Endothelial cell of umbilical vein (primary cell): ENCODE measurements around the gene DMBT1. TPM values are rescaled to one million over a fixed set of nuclear protein-coding genes. Genes with fewer than 3 reads are reported as not detected.

Experiments
- BruUV-seq: library from RNA; stranded (reverse); fragments of 400-500 nt; replicated peaks from 2 replicates; lab custom pipeline; 2021; lab: Mats Ljungman, UMichigan
- CTCF ChIA-PET: fragments of 300-600, 350-600 bp; sonication (Branson Sonifier 250); formaldehyde crosslinking; loops from one replicate; lab custom pipeline; 2021; ENCODE audit warnings: antibody characterized with exemption, inconsistent platforms; lab: Charles Lee
- POLR2A ChIA-PET: fragments of 300-600, 350-600 bp; sonication (Branson Sonifier 250); formaldehyde crosslinking; loops from one replicate; lab custom pipeline; 2021; ENCODE audit warnings: antibody characterized with exemption, inconsistent platforms; lab: Charles Lee
- DNase-seq: peaks from one replicate; pipeline ENCODE4 v3.0.0-alpha.2; 2011; ENCODE audit warnings: low read depth, low spot score
- FAIRE-seq: peaks from 2 replicates; lab custom pipeline; 2011; peaks lifted over from hg19 to GRCh38; lab: Jason Lieb, UNC
- H2AFZ ChIP-seq: 2 replicates; pipeline ENCODE4 v1.6.0; 2012; ENCODE audit warnings: low read depth, low read length, control low read depth, inconsistent platforms
- H3K27ac ChIP-seq: 2 replicates; pipeline ENCODE4 v1.5.1; 2011; ENCODE audit warnings: low read depth, mild to moderate bottlenecking, control low read depth, low read length, moderate library complexity; ENCODE audit not compliant: insufficient read depth
- H3K27me3 ChIP-seq, 2 experiments: 2 replicates each; pipeline versions ENCODE4 v1.6.0 to v1.6.1; 2011; ENCODE audit warnings: low read length in 2 of 2, mixed read lengths in 1 of 2; ENCODE audit not compliant: control insufficient read depth in 2 of 2, insufficient read depth in 2 of 2
- H3K36me3 ChIP-seq, 2 experiments: 2 replicates in 1 of 2; 3 replicates in 1 of 2; pipeline ENCODE4 v1.5.1; 2011; ENCODE audit warnings: low read length in 2 of 2, mild to moderate bottlenecking in 1 of 2, moderate library complexity in 1 of 2; ENCODE audit not compliant: control insufficient read depth in 2 of 2, insufficient read depth in 2 of 2; ENCODE audit errors: extremely low read depth in 1 of 2
- H3K4me1 ChIP-seq: 3 replicates; pipeline ENCODE4 v1.5.1; 2011; ENCODE audit warnings: mild to moderate bottlenecking, low read length; ENCODE audit not compliant: control insufficient read depth, insufficient read depth; ENCODE audit errors: extremely low read depth
- H3K4me2 ChIP-seq: 2 replicates; pipeline ENCODE4 v1.6.1; 2011; ENCODE audit warnings: low read length, control low read depth, mixed read lengths; ENCODE audit not compliant: insufficient read depth
- H3K4me3 ChIP-seq, 3 experiments: fragments of 200-600 bp in 1 of 3; sonication (generic), shearing (Covaris generic) in 1 of 3; replicated peaks in 1 of 3; 2 replicates each; pipeline ENCODE4 v1.5.1; 2011 to 2016; ENCODE audit warnings: control low read depth in 3 of 3, low read length in 3 of 3, mild to moderate bottlenecking in 2 of 3, inconsistent platforms in 1 of 3, low read depth in 1 of 3, moderate library complexity in 1 of 3; ENCODE audit not compliant: insufficient read depth in 1 of 3
- H3K79me2 ChIP-seq: 2 replicates; pipeline ENCODE4 v1.6.0; 2012; ENCODE audit warnings: low read length, inconsistent platforms; ENCODE audit not compliant: control insufficient read depth, insufficient read depth
- H3K9ac ChIP-seq: replicated peaks from 2 replicates; pipeline ENCODE3; 2011; ENCODE audit warnings: low read length, control low read depth; ENCODE audit not compliant: insufficient read depth; ENCODE audit errors: extremely low read depth
- H3K9me1 ChIP-seq: replicated peaks from 3 replicates; pipeline ENCODE4 v1.6.0; 2011; ENCODE audit warnings: mild to moderate bottlenecking, low read length; ENCODE audit not compliant: control insufficient read depth, insufficient read depth; ENCODE audit errors: extremely low read depth
- H3K9me3 ChIP-seq: replicated peaks from 2 replicates; pipeline ENCODE4 v1.5.1; 2012; ENCODE audit warnings: low read length, inconsistent platforms; ENCODE audit not compliant: control insufficient read depth, insufficient read depth
- H4K20me1 ChIP-seq: replicated peaks from 2 replicates; pipeline ENCODE3; 2011; ENCODE audit warnings: mild to moderate bottlenecking, low read length; ENCODE audit not compliant: control insufficient read depth, insufficient read depth; ENCODE audit errors: extremely low read depth
- EZH2 ChIP-seq: IDR thresholded peaks from 2 replicates; pipeline ENCODE4 v1.6.1; 2012; ENCODE audit warnings: borderline replicate concordance, low read depth, mild to moderate bottlenecking, moderate library complexity, low read length, inconsistent platforms; ENCODE audit not compliant: severe bottlenecking
- FOS ChIP-seq: IDR thresholded peaks from 2 replicates; pipeline ENCODE4 v1.6.1; 2011; ENCODE audit warnings: mild to moderate bottlenecking, low read length, moderate library complexity, borderline replicate concordance; ENCODE audit not compliant: insufficient read depth
- GATA2 ChIP-seq: IDR thresholded peaks from 2 replicates; pipeline ENCODE4 v1.7.0; 2011; ENCODE audit warnings: low read depth, mild to moderate bottlenecking, moderate library complexity, mixed read lengths, low read length; ENCODE audit not compliant: insufficient read length, insufficient read depth
- JUN ChIP-seq: IDR thresholded peaks from 2 replicates; pipeline ENCODE4 v1.6.1; 2011; ENCODE audit warnings: borderline replicate concordance, low read depth; ENCODE audit not compliant: insufficient read length, insufficient read depth
- MYC ChIP-seq: IDR thresholded peaks from one replicate; pipeline ENCODE4 v1.6.1; 2011; ENCODE audit warnings: mild to moderate bottlenecking, low read depth, low read length
- dilution Hi-C: fragments of 300-500 bp; cut with MboI; formaldehyde crosslinking; loops from one replicate; pipeline ENCODE4 v1.15.0; 2019; ENCODE audit warnings: low sequenced_read_pairs; ENCODE audit not compliant: extremely low pct_ligation_motif_present
- intact Hi-C: fragments of 100-400 bp; cut with micrococcal nuclease; formaldehyde crosslinking; loops from one replicate; pipeline ENCODE4 v1.10.0; 2022
- polyA plus RNA-seq, 4 experiments: library from polyadenylated mRNA; depleted of rRNA in 3 of 4; stranded (reverse) in 3 of 4; unstranded in 1 of 4; fragments of >200 nt; gene quantifications; 2 replicates each; pipeline versions ENCODE4 v1.2.1 to v1.2.3, GENCODE V29; 2011 to 2012; ENCODE audit warnings: missing spikeins in 1 of 4
- total RNA-seq: library from RNA; stranded (reverse); gene quantifications from 2 replicates; pipeline ENCODE4 v1.2.3, GENCODE V29; 2021
- TF ChIP-seq, protein P1 (sequence below), 2 donors: IDR thresholded peaks; 1 replicate in 1 of 2; 2 replicates in 1 of 2; pipeline ENCODE4 v1.5.1; 2011; ENCODE audit warnings: low read length in 2 of 2, mild to moderate bottlenecking in 2 of 2, moderate library complexity in 2 of 2, control low read depth in 1 of 2, inconsistent platforms in 1 of 2, low read depth in 1 of 2; ENCODE audit not compliant: insufficient read depth in 1 of 2; ENCODE audit errors: extremely low read depth in 1 of 2
- TF ChIP-seq, protein P2 (sequence below): IDR thresholded peaks from 2 replicates; pipeline ENCODE4 v1.6.1; 2011; ENCODE audit not compliant: insufficient read depth, insufficient read length

Gene DMBT1
- total and polyA plus RNA-seq, 2 donors (not counting 3 experiments of a cell fraction or from before 2014, with no cell fraction given) = 0.01 TPM; not detected in 1

DNA sequence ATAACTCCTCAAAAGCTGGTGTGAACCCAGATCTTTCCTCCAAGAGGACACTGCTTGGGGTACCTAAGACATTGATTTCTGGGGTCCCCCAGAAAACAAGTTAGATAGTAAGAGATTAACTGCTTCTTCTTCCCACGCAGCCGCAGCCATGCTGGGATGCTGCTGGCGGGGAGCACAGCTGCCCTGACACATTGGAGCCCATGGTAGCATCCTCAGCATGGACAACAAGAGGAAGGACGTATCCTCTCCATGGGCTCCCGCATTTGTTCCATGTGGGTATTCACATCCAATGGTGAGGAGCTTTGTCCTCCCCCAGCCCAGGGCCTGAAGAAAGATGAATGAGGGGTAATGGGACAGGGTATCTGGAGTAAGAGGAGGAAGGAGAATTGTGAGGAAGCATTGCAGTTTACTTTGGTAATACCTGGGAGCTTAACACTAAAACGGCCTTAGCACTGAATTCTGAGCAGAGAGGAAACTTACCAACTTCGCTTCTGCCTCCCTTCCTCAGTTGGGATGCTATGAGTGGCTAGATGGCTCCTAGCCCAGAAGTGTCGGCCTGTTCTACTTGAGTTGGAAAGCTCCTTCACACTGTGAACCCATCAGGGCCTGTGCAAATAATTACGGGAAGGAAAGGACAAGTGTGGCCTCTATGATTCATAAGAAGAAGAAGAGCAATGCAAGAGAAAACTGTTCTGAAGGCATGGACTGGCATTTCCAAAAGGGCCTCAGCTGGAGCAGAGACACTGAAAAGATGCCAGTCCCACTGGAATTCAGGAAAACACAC, 95.2 kb downstream of the DMBT1 start:
- H3K27me3 ChIP-seq = peaks cover 6 to 9% of the 10 kb centered on the region in 2 experiments
- dilution Hi-C loops = no loop called here
- H3K4me2 ChIP-seq = no peak overlapping the region
- no peaks in the 10 kb centered on the region for H3K36me3 ChIP-seq
- intact Hi-C loops = no loop called here
- no peaks in the 10 kb centered on the region for H4K20me1 ChIP-seq
- TF ChIP-seq GATA2 = no peak
- TF ChIP-seq, protein P1, sequence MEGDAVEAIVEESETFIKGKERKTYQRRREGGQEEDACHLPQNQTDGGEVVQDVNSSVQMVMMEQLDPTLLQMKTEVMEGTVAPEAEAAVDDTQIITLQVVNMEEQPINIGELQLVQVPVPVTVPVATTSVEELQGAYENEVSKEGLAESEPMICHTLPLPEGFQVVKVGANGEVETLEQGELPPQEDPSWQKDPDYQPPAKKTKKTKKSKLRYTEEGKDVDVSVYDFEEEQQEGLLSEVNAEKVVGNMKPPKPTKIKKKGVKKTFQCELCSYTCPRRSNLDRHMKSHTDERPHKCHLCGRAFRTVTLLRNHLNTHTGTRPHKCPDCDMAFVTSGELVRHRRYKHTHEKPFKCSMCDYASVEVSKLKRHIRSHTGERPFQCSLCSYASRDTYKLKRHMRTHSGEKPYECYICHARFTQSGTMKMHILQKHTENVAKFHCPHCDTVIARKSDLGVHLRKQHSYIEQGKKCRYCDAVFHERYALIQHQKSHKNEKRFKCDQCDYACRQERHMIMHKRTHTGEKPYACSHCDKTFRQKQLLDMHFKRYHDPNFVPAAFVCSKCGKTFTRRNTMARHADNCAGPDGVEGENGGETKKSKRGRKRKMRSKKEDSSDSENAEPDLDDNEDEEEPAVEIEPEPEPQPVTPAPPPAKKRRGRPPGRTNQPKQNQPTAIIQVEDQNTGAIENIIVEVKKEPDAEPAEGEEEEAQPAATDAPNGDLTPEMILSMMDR (IDR thresholded peaks at IDR 0.05; ENCODE audit: extremely low read depth in 1 of 2, insufficient read depth in 1 of 2, low read depth in 1 of 2, low read length in 2 of 2) = no peak
- TF ChIP-seq MYC = no peak
- no peak for TF ChIP-seq FOS
- no peak for TF ChIP-seq JUN
- TF ChIP-seq, protein P2, sequence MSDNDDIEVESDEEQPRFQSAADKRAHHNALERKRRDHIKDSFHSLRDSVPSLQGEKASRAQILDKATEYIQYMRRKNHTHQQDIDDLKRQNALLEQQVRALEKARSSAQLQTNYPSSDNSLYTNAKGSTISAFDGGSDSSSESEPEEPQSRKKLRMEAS = no peak
- no peak for TF ChIP-seq EZH2
- BruUV-seq = no TSS peak
- ChIA-PET POLR2A (no interaction called here), CTCF (no interaction called here)
- no peak overlapping the region for H3K4me3 ChIP-seq
- no peak overlapping the region for H3K27ac ChIP-seq
- no peaks in the 10 kb centered on the region for H3K79me2 ChIP-seq
- no peak overlapping the region for H2AFZ ChIP-seq
- no peaks in the 10 kb centered on the region for H3K4me1 ChIP-seq
- H3K9me1 ChIP-seq = no peaks in the 10 kb centered on the region
- no peaks in the 10 kb centered on the region for H3K9me3 ChIP-seq
- FAIRE-seq (no peak), DNase-seq (no peak)
- H3K9ac ChIP-seq = no peak overlapping the region
